Measurements from ENCODE around the gene WDR76. TPM values are rescaled to one million over a fixed set of nuclear protein-coding genes. Genes with fewer than 3 reads are reported as not detected.

Gene WDR76
- total and polyA plus RNA-seq, 12 donors, result 0.74 to 8.2 (median 2.0) TPM

DNA sequence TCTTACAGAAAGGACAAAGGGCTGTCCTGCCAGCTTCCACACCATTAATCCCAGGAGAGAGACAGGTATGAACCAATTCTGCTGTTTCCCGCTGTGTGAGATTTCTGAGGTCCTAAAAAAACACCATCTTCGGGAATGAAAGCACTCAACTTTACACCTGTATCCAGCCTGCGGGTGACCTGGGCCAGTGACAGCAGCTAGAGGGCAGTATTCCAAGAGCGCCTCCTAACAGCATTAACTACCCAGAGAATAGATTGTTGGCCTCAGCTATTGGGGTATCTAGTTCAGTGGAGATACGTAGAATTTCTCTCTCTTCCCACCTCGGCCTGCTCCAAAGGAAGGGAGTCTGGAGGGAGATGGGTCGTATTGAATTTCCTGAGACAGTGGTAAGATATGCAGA, 55.1 kb downstream of the WDR76 start:
- no peaks in the 10 kb centered on the region for H3K4me1 ChIP-seq (replicated peaks in 1 of 2)
- H3K36me3 ChIP-seq (replicated peaks in 1 of 2), result no peaks in the 10 kb centered on the region
- no peak overlapping the region for H3K27ac ChIP-seq
- intact Hi-C loops (cut with DNase I), result no loop called here
- no peak overlapping the region for H3K4me3 ChIP-seq
- no peak for DNase-seq
- no peaks in the 10 kb centered on the region for H3K9me3 ChIP-seq (replicated peaks in 1 of 3)
- TF ChIP-seq CTCF (IDR thresholded peaks at IDR 0.05), result peak in 2 of 6 experiments; percentile 13 to 27
- no peak for TF ChIP-seq POLR2A (IDR thresholded peaks at IDR 0.05)
- no peaks in the 10 kb centered on the region for H3K27me3 ChIP-seq
- 87 to 92% (median 89%) methylated on average over 7 of the region's 7 CpGs for WGBS, 4 donors

DNA sequence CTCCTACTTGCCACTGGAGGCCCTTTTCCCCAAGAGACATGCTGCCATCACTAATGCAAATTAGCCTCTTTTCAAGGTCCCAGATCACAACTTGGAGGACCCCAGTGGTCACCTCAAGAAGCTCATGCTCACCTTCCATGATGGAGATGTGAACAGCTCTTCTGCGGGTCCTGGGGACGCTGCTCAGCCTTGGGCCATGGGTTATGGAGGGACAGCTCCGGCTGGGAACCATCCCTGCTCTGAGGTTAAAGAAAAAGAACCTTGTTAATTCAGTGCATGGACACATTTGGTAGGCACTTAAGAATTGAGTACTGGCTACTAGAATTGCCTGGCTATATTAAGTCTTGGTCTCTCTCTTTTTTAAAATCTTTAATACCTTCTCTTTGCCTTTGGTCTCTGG, 56.8 kb downstream of the WDR76 start:
- H3K36me3 ChIP-seq (replicated peaks in 1 of 2), result no peaks in the 10 kb centered on the region
- no peaks in the 10 kb centered on the region for H3K27me3 ChIP-seq
- intact Hi-C loops (cut with DNase I), result no loop called here
- no peak overlapping the region for H3K4me3 ChIP-seq
- H3K27ac ChIP-seq, result no peak overlapping the region
- no peaks in the 10 kb centered on the region for H3K9me3 ChIP-seq (replicated peaks in 1 of 3)
- DNase-seq, result no peak
- WGBS, 4 donors, result 97 to 100% (median 99%) methylated on average over 3 of the region's 3 CpGs
- TF ChIP-seq CTCF (IDR thresholded peaks at IDR 0.05) (no peak), POLR2A (IDR thresholded peaks at IDR 0.05) (no peak)
- H3K4me1 ChIP-seq (replicated peaks in 1 of 2), result no peaks in the 10 kb centered on the region

- DNase-seq, result peak in 1 of 7 donors; percentile 9
- no peaks in the 10 kb centered on the region for H3K4me1 ChIP-seq (replicated peaks in 1 of 2)
- H3K4me3 ChIP-seq, result no peak overlapping the region
- H3K9me3 ChIP-seq (replicated peaks in 1 of 3), result no peaks in the 10 kb centered on the region
- TF ChIP-seq CTCF (IDR thresholded peaks at IDR 0.05) (no peak), POLR2A (IDR thresholded peaks at IDR 0.05) (no peak)
- H3K36me3 ChIP-seq (replicated peaks in 1 of 2), result no peaks in the 10 kb centered on the region
- WGBS, 4 donors, result 67 to 89% (median 87%) methylated on average over 3 to 4 of the region's 4 CpGs
- no peaks in the 10 kb centered on the region for H3K27me3 ChIP-seq
- no peak overlapping the region for H3K27ac ChIP-seq
- intact Hi-C loops (cut with DNase I), result no loop called here
These were observed 59.8 kb downstream of the WDR76 start for GRCh38 chr15:43886558-43886957.

- Histone ChIP-seq H3K4me1 (replicated peaks in 1 of 2) (no peaks in the 10 kb centered on the region), H3K27me3 (no peaks in the 10 kb centered on the region), H3K9me3 (replicated peaks in 1 of 3) (no peaks in the 10 kb centered on the region), H3K27ac (no peak overlapping the region), H3K36me3 (replicated peaks in 1 of 2) (no peaks in the 10 kb centered on the region), H3K4me3 (no peak overlapping the region)
- no peak for DNase-seq
- TF ChIP-seq CTCF (IDR thresholded peaks at IDR 0.05) (no peak), POLR2A (IDR thresholded peaks at IDR 0.05) (no peak)
- 92 to 95% (median 93%) methylated on average over 5 of the region's 5 CpGs for WGBS, 4 donors
- intact Hi-C loops (cut with DNase I), result no loop called here
These were observed 61.1 kb downstream of the WDR76 start for GRCh38 chr15:43887901-43888300.

All from adrenal gland (tissue), 12 donors.